GM12878 (cell line): ENCODE measurements around the gene IQCC.

Experiments used
- POLR2AphosphoS5 ChIP-seq: IDR thresholded peaks from 2 replicates; pipeline ENCODE4 v1.6.1; 2011; ENCODE audit warnings: mild to moderate bottlenecking, low read length, inconsistent platforms
- TAF1 ChIP-seq: IDR thresholded peaks from 2 replicates; pipeline ENCODE4 v1.6.1; 2011; ENCODE audit warnings: mild to moderate bottlenecking, low read depth, low read length, borderline replicate concordance

DNA sequence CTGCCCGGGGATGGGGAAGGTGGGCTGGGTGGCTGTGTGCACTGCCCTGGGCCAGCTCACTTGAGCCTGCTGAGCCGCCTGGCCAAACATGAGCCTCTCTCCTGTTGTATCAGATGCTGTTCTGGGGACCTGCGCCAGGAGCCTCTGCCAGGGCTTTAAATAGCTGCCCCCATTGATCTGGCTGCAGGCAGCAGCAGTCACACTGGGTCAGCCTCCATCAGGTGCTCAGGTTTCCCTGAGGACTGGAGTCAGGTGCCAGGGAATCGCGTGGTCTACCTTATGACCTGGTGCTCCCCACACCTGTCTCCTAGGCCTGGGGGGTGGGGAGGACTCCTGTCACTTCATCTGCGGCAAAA lies 5.8 kb upstream of the IQCC start:
- TF ChIP-seq POLR2AphosphoS5 (no peak), TAF1 (no peak)
